HG03097 (cell line): Measurements from ENCODE around the gene AFF2.

Experiments used
- ATAC-seq: cut with Tn5 transposase; IDR thresholded peaks from one replicate; pipeline ENCODE4 v1.9.1; 2021; ENCODE audit not compliant: unreplicated experiment, low FRiP score

The AFF2 gene

GRCh38 chrX:148979786-148980185, 479.4 kb downstream of the AFF2 start:
- no peak for ATAC-seq

- no peak for ATAC-seq
These were observed 483.8 kb downstream of the AFF2 start for GRCh38 chrX:148984238-148984637.

GRCh38 chrX:148991502-148991901, 491.1 kb downstream of the AFF2 start:
- ATAC-seq: no peak

- ATAC-seq: no peak
These were observed 495.2 kb downstream of the AFF2 start for GRCh38 chrX:148995661-148996060.

GRCh38 chrX:149002320-149002719, 501.9 kb downstream of the AFF2 start:
- ATAC-seq: no peak

- no peak for ATAC-seq
These were observed 503.6 kb downstream of the AFF2 start for GRCh38 chrX:149003863-149004660.

GRCh38 chrX:149004936-149005335, 504.5 kb downstream of the AFF2 start:
- ATAC-seq: no peak

GRCh38 chrX:149006235-149006634, 505.8 kb downstream of the AFF2 start:
- no peak for ATAC-seq

- no peak for ATAC-seq
These were observed 507.0 kb downstream of the AFF2 start for GRCh38 chrX:149007423-149007822.

- no peak for ATAC-seq
These were observed 509.8 kb downstream of the AFF2 start for GRCh38 chrX:149010013-149010852.

GRCh38 chrX:149010853-149011224, 510.4 kb downstream of the AFF2 start:
- no peak for ATAC-seq

- no peak for ATAC-seq
These were observed 512.7 kb downstream of the AFF2 start for GRCh38 chrX:149013081-149013480.

- ATAC-seq: no peak
These were observed 520.7 kb downstream of the AFF2 start for GRCh38 chrX:149021159-149021558.

- no peak for ATAC-seq
These were observed 522.1 kb downstream of the AFF2 start for GRCh38 chrX:149022485-149022884.

- no peak for ATAC-seq
These were observed 532.0 kb downstream of the AFF2 start for GRCh38 chrX:149032449-149032848.

- ATAC-seq: no peak
These were observed 535.7 kb downstream of the AFF2 start for GRCh38 chrX:149036086-149036485.

GRCh38 chrX:149037281-149037870, 537.0 kb downstream of the AFF2 start:
- ATAC-seq: no peak

- no peak for ATAC-seq
These were observed 538.6 kb downstream of the AFF2 start for GRCh38 chrX:149039057-149039456.

- ATAC-seq: no peak
These were observed 540.6 kb downstream of the AFF2 start for GRCh38 chrX:149040873-149041535.

GRCh38 chrX:149043401-149043800, 543.0 kb downstream of the AFF2 start:
- no peak for ATAC-seq

- no peak for ATAC-seq
These were observed 544.1 kb downstream of the AFF2 start for GRCh38 chrX:149044471-149044870.
